OCI-M1 (cell line): ENCODE results near the gene PTPRK.

Source experiments
- DNase-seq: peaks from one replicate; lab custom pipeline; 2025; lab: John Stamatoyannopoulos, UW

The PTPRK gene

GRCh38 chr6:128515550-128516513 lies 4.6 kb downstream of the PTPRK start:
- no peak for DNase-seq

GRCh38 chr6:128513878-128514277 lies 6.5 kb downstream of the PTPRK start:
- DNase-seq = no peak

GRCh38 chr6:128512296-128512695 lies 8.1 kb downstream of the PTPRK start:
- no peak for DNase-seq

- no peak for DNase-seq
These were observed 8.9 kb downstream of the PTPRK start for GRCh38 chr6:128511506-128511905.

GRCh38 chr6:128509709-128510108 lies 10.7 kb downstream of the PTPRK start:
- DNase-seq = peak; percentile 65

- DNase-seq = peak; percentile 89
These were observed 11.7 kb downstream of the PTPRK start for GRCh38 chr6:128508588-128509296.

GRCh38 chr6:128507337-128508310 lies 12.8 kb downstream of the PTPRK start:
- no peak for DNase-seq

- no peak for DNase-seq
These were observed 14.8 kb downstream of the PTPRK start for GRCh38 chr6:128505603-128506002.

GRCh38 chr6:128504003-128504654 lies 16.3 kb downstream of the PTPRK start:
- no peak for DNase-seq

- no peak for DNase-seq
These were observed 19.4 kb downstream of the PTPRK start for GRCh38 chr6:128500749-128501600.

- peak; percentile 32 for DNase-seq
These were observed 20.4 kb downstream of the PTPRK start for GRCh38 chr6:128500014-128500413.

GRCh38 chr6:128499079-128499731 lies 21.2 kb downstream of the PTPRK start:
- no peak for DNase-seq

- DNase-seq = no peak
These were observed 22.2 kb downstream of the PTPRK start for GRCh38 chr6:128498234-128498633.

GRCh38 chr6:128495536-128496333 lies 24.7 kb downstream of the PTPRK start:
- no peak for DNase-seq

GRCh38 chr6:128494440-128494839 lies 26.0 kb downstream of the PTPRK start:
- no peak for DNase-seq

GRCh38 chr6:128493877-128494276 lies 26.5 kb downstream of the PTPRK start:
- no peak for DNase-seq

GRCh38 chr6:128492386-128492785 lies 28.0 kb downstream of the PTPRK start:
- no peak for DNase-seq

GRCh38 chr6:128491610-128492206 lies 28.7 kb downstream of the PTPRK start:
- peak; percentile 92 for DNase-seq
